ENCODE results near the gene CD151.

DNA sequence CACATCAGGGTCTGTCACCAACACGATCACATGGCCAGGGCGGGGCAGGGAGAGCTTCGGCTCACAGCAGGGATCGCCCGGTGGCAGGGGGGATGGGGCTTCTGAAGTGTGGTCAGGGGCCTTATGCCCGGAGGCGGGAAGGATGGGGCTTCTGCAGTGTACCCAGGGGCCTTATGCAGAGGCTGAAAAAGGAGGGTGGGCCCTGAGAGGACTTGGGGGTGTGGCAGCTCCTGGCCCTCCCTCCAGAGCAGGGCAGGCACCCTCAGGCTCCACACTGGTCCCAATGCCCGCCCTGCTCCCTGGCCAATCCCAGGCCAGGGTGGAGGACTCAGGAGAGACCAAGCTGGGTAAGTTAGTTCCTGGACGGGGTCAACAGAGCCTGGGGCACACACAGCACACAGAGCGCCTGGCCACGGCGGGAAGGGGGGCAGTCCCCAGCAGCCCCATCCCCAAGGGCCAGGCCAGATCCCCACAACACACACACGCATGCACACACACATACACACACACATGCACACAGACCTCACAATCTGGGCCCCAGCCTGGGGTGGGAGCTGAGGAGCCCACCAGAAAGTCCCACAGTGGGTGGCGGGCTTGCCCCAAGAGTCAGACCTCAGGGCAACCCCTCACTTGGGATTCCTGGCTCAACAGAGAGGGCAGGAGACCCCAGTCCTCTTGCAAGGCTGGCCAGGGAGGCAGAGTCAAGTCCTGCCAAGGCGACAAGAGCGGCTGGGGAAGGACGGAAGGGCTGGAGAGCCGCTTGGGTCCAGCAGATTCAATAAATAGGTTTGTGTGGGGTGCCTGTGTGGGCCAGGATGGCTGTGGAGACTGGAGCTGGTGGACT lies 41.8 kb upstream of the CD151 start:
- TF ChIP-seq, protein P1, sequence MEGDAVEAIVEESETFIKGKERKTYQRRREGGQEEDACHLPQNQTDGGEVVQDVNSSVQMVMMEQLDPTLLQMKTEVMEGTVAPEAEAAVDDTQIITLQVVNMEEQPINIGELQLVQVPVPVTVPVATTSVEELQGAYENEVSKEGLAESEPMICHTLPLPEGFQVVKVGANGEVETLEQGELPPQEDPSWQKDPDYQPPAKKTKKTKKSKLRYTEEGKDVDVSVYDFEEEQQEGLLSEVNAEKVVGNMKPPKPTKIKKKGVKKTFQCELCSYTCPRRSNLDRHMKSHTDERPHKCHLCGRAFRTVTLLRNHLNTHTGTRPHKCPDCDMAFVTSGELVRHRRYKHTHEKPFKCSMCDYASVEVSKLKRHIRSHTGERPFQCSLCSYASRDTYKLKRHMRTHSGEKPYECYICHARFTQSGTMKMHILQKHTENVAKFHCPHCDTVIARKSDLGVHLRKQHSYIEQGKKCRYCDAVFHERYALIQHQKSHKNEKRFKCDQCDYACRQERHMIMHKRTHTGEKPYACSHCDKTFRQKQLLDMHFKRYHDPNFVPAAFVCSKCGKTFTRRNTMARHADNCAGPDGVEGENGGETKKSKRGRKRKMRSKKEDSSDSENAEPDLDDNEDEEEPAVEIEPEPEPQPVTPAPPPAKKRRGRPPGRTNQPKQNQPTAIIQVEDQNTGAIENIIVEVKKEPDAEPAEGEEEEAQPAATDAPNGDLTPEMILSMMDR (IDR thresholded peaks at IDR 0.05): no peak
- TF ChIP-seq POLR2A (IDR thresholded peaks at IDR 0.05): no peak

All from esophagus squamous epithelium (tissue), 4 donors.